GM19438 (cell line): Measurements from ENCODE around the gene ATF7IP.

Experiments
- ATAC-seq: cut with Tn5 transposase; IDR thresholded peaks from one replicate; pipeline ENCODE4 v1.9.1; 2021; ENCODE audit warnings: low read depth; ENCODE audit not compliant: unreplicated experiment

ATF7IP gene

GRCh38 chr12:14410841-14411569, 45.5 kb downstream of the ATF7IP start:
- no peak for ATAC-seq

GRCh38 chr12:14416658-14417057, 51.2 kb downstream of the ATF7IP start:
- no peak for ATAC-seq

- no peak for ATAC-seq
These were observed 52.2 kb downstream of the ATF7IP start for GRCh38 chr12:14417715-14418114.

GRCh38 chr12:14418451-14418890, 53.0 kb downstream of the ATF7IP start:
- no peak for ATAC-seq

GRCh38 chr12:14422516-14423230, 57.2 kb downstream of the ATF7IP start:
- no peak for ATAC-seq

GRCh38 chr12:14424545-14424944, 59.1 kb downstream of the ATF7IP start:
- no peak for ATAC-seq

GRCh38 chr12:14426792-14427191, 61.3 kb downstream of the ATF7IP start:
- no peak for ATAC-seq

- no peak for ATAC-seq
These were observed 62.4 kb downstream of the ATF7IP start for GRCh38 chr12:14427929-14428328.

- ATAC-seq: no peak
These were observed 65.0 kb downstream of the ATF7IP start for GRCh38 chr12:14430394-14430986.

- ATAC-seq: no peak
These were observed 66.5 kb downstream of the ATF7IP start for GRCh38 chr12:14431975-14432374.

GRCh38 chr12:14435627-14436026, 70.1 kb downstream of the ATF7IP start:
- ATAC-seq: no peak

GRCh38 chr12:14442221-14442881, 76.9 kb downstream of the ATF7IP start:
- no peak for ATAC-seq

GRCh38 chr12:14443531-14443930, 78.0 kb downstream of the ATF7IP start:
- ATAC-seq: no peak

GRCh38 chr12:14450479-14450878, 85.0 kb downstream of the ATF7IP start:
- ATAC-seq: no peak

- ATAC-seq: no peak
These were observed 86.9 kb downstream of the ATF7IP start for GRCh38 chr12:14452336-14452735.

- ATAC-seq: no peak
These were observed 87.4 kb downstream of the ATF7IP start for GRCh38 chr12:14452865-14453264.

GRCh38 chr12:14454098-14454907, 88.8 kb downstream of the ATF7IP start:
- no peak for ATAC-seq

- no peak for ATAC-seq
These were observed 94.8 kb downstream of the ATF7IP start for GRCh38 chr12:14460212-14460841.

- ATAC-seq: no peak
These were observed 106.0 kb downstream of the ATF7IP start for GRCh38 chr12:14471497-14471896.
